Activated CD4-positive, CD25-positive, alpha-beta regulatory T cell treated with anti-CD3 and anti-CD28 coated beads, Interleukin-2, amount 50 U/mL, for 24 hours (primary cell): Measurements from ENCODE around the gene KAZN.

Source experiments
- ATAC-seq, 2 donors: fragments of 150-1000 bp; cut with Tn5 transposase; one replicate each; pipeline ENCODE4 v1.10.0; 2021; ENCODE audit warnings: mild to moderate bottlenecking in 1 of 2, moderate library complexity in 1 of 2

Gene KAZN

GRCh38 chr1:14648896-14649855, 50.7 kb downstream of the KAZN start:
- no peak for ATAC-seq

DNA sequence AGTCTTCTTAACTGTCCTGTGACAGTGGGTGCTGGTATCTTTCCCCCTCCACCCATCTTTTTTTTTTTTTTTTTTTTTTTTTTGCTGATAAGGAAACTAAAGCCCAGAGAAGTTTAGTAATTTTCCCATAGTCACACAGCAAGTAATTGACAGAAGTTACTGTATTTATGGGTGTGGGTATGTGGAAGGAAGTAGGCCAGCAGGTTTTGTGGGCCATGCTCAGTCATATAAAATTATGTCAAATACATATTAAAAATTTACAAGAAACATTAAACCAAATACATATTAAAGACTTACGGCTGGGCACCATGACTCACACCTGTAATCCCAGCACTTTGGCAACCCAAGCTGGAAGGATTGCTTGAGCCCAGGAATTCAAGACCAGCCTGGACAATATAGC, 51.5 kb downstream of the KAZN start:
- ATAC-seq: no peak

DNA sequence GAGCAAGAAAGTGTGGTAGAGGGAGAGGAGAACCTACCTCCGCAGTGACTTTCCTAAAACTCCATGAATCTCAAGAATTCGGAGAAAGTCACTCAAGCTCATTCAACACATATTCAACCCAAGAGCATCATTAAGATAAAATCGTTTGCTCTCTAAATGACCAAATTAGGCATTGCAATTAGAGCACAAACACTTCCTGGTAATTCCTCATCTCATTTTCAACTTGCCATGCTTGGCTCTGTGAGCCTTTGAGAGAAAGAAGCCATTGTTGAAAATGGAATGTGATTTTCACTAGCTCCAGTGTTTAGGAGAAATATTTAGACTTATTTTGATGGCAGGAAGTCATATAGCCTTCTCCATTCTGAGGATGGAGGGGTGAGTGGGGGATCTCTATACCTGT, 52.5 kb downstream of the KAZN start:
- ATAC-seq: no peak

GRCh38 chr1:14652840-14653239, 54.4 kb downstream of the KAZN start:
- ATAC-seq: no peak

DNA sequence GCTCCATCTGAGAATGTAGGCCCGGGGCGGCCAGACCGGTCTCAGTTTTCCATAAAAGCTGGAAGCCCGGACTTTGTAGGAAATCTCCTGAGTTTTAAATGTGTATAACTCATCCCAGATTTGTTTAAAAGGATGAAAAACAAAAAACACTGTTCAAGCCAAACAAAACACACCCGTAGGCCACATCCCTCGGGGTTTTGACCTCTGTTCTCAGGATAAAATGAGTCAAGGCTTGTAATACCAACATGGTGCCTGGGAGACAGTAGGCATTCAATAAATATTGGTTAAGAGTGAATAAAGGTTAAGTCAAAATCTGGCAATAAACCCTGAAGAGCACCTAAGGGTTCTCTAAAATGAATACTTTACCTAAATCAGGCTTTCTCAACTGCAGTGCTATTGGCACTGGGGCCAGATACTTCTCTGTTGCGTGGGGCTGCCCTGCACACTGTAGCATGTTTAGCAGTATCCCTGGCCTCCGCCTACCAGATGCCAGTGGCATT, 55.0 kb downstream of the KAZN start:
- no peak for ATAC-seq

DNA sequence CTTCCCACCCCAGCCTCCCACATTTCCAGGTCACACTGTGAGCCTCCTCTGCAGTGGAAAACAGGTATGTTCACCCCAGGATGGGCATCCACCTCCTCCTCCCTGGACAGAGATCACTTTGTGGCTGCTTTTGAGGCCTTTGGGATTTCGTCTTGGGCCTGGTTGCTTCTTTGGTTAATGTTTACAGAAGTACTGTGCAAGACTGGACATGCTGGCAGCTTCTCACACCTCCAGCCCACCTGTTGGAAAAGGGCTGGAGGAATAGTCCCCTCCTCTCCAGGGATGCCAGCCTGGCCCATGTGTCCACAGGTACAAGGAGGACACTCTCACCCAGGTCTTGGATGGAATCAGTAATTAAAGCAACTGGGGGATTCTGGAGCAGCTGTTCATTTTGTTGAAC, 56.1 kb downstream of the KAZN start:
- ATAC-seq: no peak

DNA sequence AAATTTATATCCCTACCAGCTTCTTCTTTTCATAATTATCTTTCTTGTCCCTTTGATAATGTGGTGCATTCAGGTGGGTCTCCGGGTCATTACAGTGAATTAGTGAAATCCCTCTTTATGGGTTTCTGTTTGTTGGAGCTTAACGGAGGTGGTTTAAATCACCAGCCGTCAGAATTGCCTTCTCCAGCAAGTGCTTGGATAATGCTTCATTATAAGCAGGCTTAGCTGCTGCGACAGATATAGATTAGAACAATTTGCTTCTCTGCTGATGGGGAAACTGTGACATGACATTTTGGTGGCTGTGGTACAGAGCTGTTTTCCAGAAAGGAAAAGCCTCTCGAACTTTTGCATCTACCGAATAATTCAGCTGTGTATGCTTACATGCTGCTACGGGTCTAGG, 56.9 kb downstream of the KAZN start:
- no peak for ATAC-seq

- no peak for ATAC-seq
These were observed 58.0 kb downstream of the KAZN start for GRCh38 chr1:14656384-14656937.

DNA sequence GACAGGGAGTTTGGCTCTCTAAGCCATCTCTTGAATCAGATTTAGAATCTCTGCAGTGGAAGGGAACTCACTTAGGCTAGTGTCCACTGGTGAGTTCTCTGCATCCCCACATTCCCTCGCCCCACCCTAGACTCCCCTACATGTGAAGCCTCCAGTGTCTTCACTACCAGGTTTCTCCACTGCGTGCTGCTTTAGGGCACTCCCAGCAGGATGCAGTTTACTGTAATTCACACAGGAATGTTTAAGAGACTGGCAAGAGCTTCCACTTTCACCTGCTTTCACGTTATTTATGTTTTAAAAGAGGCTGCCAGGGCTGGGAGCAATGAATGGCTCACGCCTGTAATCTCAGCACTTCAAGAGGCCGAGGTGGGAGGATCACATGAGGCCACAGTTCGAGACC, 60.2 kb downstream of the KAZN start:
- ATAC-seq: no peak

DNA sequence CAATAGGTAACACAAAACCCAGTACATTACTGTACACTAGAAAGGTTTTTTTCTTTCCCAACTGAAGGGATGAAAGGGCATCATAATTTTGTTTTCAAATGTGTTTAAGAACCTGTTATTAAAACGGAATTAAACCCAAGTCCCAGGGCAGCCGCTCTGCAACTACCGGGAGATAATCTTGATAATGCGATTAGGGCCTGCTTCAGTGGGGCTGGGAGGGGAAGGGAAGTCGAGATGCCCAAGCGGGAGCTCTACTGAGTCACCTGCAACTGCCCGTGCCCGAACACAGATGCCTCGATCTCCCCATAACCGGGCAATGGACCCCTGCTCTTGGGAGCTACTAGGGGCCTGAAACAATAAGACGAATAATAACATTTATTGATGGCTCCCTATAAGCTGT, 61.4 kb downstream of the KAZN start:
- ATAC-seq: no peak

GRCh38 chr1:14660801-14661200, 62.3 kb downstream of the KAZN start:
- no peak for ATAC-seq

- ATAC-seq: no peak
These were observed 62.7 kb downstream of the KAZN start for GRCh38 chr1:14661222-14661621.

GRCh38 chr1:14662116-14662515, 63.6 kb downstream of the KAZN start:
- ATAC-seq: no peak

DNA sequence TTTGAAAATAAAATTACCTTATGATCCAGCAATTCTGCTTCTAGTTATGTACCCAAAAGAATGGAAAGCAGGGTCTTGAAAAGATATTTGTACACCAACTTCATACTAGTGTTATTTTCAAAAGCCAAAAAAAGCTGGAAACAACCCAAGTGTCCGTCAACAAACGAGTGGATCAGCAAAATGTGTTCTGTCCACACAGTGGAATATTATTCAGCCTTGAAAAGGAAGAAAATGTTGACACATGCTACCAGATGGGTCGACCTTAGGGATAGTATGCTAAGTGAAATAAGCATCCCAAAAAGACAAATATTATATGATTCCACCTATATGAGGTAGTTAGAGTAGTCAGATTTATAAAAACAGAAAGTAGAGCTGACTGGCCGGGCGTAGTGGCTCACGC, 65.3 kb downstream of the KAZN start:
- no peak for ATAC-seq

DNA sequence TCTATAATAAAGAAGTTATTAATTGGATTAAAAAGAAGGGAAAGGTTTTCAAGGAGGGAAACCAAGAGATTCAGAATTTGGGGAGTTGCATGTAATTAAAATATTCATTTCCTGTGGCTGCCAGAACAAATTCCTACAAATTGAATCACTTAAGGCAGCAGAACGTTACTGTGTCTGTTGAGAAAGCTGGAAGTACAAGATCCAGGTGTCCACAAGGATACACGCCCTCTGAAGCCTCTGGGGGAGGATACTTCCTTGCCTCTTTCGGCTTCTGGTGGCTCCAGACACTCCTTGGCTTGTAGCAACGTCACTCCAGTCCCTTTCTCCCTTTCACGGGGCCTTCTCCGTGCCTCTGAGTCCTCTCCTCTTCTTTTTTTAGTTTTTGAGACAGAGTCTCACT, 67.9 kb downstream of the KAZN start:
- no peak for ATAC-seq

DNA sequence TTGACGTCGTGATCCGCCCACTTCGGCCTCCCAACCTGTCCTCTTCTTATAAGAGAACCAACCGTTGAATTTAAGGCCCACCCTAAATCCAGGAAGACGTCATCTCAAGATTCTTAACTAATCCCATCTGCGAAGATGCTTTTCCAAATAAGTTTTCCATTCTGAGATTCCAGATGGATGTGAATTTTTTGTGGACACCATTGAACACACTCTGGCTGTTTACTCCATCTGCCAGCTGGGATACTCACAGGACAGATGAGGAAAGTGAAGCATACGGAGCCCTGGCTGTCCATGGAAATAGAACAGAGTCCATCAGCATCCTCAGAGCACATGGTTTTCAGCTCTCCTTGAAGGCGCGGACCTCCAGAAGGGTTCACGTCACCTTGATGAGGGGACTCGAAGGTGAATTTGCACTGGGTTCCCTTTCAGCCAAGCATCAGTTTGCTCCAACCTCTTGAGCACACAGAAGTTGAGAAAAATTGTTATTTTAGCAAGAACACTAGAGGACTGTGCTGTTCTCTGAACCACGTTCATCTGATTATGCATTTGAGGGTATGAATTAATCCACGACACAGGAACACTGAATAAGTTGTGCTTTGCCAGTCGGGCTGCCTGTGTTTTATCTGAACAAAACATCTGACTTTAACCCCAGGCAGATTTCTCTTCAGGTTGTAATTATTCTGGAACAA, 68.6 kb downstream of the KAZN start:
- ATAC-seq: no peak

DNA sequence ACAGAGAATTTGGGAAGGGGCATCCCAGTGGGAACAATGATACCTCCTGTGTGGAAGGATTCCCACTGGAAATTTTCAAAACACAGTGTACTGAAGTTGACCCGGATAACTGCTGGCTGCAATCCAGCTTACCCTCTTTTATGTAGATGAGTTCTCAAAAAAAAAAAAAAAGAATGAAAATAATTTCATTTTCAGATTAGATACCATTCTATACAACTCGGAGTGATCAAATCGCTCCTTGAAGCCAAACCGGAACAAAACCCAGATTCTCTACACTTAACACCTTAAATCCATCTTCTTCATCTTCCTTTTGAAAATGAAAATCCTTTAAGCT, 69.1 kb downstream of the KAZN start:
- no peak for ATAC-seq

GRCh38 chr1:14668538-14668937, 70.1 kb downstream of the KAZN start:
- no peak for ATAC-seq

GRCh38 chr1:14672005-14672404, 73.5 kb downstream of the KAZN start:
- ATAC-seq: no peak

DNA sequence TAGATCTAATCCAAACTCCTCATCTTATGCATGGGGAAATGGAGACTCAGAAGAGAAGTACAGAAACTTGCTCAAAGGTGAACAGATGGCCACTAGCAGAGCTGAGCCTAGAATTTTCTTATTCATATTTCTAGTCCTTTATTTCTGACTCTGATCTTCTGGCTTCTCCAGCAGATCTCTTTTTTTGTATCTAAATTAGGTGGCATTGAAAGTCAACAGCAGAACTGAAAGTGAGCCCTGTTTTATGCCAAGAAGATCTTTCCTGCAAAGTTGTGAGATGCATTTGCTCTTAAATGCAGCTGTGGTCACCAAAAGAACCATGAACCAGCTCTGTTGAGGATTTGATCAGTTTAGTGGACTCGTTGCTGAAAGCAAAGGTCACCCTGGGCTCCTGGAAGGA, 75.5 kb downstream of the KAZN start:
- ATAC-seq: no peak

GRCh38 chr1:14676400-14676799, 77.9 kb downstream of the KAZN start:
- no peak for ATAC-seq

- no peak for ATAC-seq
These were observed 78.9 kb downstream of the KAZN start for GRCh38 chr1:14677292-14677971.

DNA sequence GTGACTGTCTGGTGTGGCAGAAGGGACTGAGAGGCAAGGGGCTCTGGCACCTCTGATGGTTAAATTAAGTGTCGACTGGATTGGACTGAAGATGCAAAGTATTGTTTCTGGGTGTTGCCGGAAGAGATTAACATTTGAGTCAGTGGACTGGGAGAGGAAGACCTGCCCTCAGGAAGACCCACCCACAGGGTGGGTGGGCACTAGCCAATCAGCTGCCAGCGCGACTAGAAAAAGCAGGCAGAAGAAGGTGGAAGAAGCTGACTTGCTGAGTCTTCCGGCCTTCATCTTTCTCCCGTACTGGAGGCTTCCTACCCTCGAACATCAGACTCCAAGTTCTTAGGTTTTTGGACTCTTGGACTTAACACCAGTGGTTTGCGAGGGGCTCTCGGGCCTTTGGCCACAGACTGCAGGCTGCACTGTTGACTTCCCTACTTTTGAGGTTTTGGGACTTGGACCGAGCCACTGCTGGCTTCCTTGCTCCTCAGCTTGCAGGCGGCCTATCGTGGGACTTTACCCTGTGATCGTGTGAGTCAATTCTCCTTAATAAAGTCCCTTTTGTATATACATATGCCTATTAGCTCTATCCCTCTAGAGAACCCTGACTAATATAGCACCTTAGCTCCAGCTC, 79.6 kb downstream of the KAZN start:
- ATAC-seq: no peak
